ENCODE data around the gene HMCN2.

HMCN2 gene

GRCh38 chr9:130360672-130361071 is 95.1 kb downstream of the HMCN2 start:
- H3K4me3 ChIP-seq: no peak overlapping the region

GRCh38 chr9:130361873-130362362 is 96.4 kb downstream of the HMCN2 start:
- Histone ChIP-seq H3K27me3 (no peaks in the 10 kb centered on the region), H4K20me1 (no peaks in the 10 kb centered on the region), H3K4me1 (peaks cover 30% of the 10 kb centered on the region), H3K4me2 (no peak overlapping the region), H3K9ac (no peak overlapping the region), H3K9me3 (peaks cover 13% of the 10 kb centered on the region), H3K4me3 (no peak overlapping the region), H3K36me3 (no peaks in the 10 kb centered on the region), H3K27ac (no peak overlapping the region)
- no peak for TF ChIP-seq Cebpa-rat (IDR thresholded peaks at IDR 0.05)

More at GRCh38 chr9:130360672-130361071, 95.1 kb downstream of the HMCN2 start:
- H3K4me1 ChIP-seq: peaks cover 35% of the 10 kb centered on the region
- H3K9ac ChIP-seq: no peak overlapping the region
- no peaks in the 10 kb centered on the region for H3K27me3 ChIP-seq
- H3K9me3 ChIP-seq: peaks cover 13% of the 10 kb centered on the region
- H4K20me1 ChIP-seq: no peaks in the 10 kb centered on the region
- H3K4me2 ChIP-seq: no peak overlapping the region
- H3K36me3 ChIP-seq: no peaks in the 10 kb centered on the region
- no peak for TF ChIP-seq Cebpa-rat (IDR thresholded peaks at IDR 0.05)
- no peak overlapping the region for H3K27ac ChIP-seq

GRCh38 chr9:130362691-130363090 is 97.1 kb downstream of the HMCN2 start:
- Histone ChIP-seq H4K20me1 (no peaks in the 10 kb centered on the region), H3K27me3 (no peaks in the 10 kb centered on the region), H3K9ac (no peak overlapping the region), H3K4me2 (no peak overlapping the region), H3K27ac (no peak overlapping the region), H3K36me3 (no peaks in the 10 kb centered on the region), H3K9me3 (peaks cover 13% of the 10 kb centered on the region), H3K4me1 (peaks cover 29% of the 10 kb centered on the region), H3K4me3 (no peak overlapping the region)
- TF ChIP-seq Cebpa-rat (IDR thresholded peaks at IDR 0.05): no peak

GRCh38 chr9:130363755-130364404 is 98.3 kb downstream of the HMCN2 start:
- TF ChIP-seq Cebpa-rat (IDR thresholded peaks at IDR 0.05): no peak
- Histone ChIP-seq H3K27ac (no peak overlapping the region), H3K4me1 (peaks cover 26% of the 10 kb centered on the region), H3K36me3 (no peaks in the 10 kb centered on the region), H4K20me1 (no peaks in the 10 kb centered on the region), H3K27me3 (no peaks in the 10 kb centered on the region), H3K9me3 (peaks cover 20% of the 10 kb centered on the region), H3K4me2 (no peak overlapping the region), H3K4me3 (no peak overlapping the region), H3K9ac (no peak overlapping the region)

- TF ChIP-seq Cebpa-rat (IDR thresholded peaks at IDR 0.05): no peak
- H3K9me3 ChIP-seq: peaks cover 13% of the 10 kb centered on the region
- no peaks in the 10 kb centered on the region for H4K20me1 ChIP-seq
- no peaks in the 10 kb centered on the region for H3K27me3 ChIP-seq
- H3K4me1 ChIP-seq: peaks cover 28% of the 10 kb centered on the region
- no peak overlapping the region for H3K27ac ChIP-seq
- no peak overlapping the region for H3K4me3 ChIP-seq
- no peaks in the 10 kb centered on the region for H3K36me3 ChIP-seq
- no peak overlapping the region for H3K9ac ChIP-seq
- H3K4me2 ChIP-seq: no peak overlapping the region
Measured at GRCh38 chr9:130364619-130365322, 99.2 kb downstream of the HMCN2 start.

GRCh38 chr9:130365323-130365721 is 99.8 kb downstream of the HMCN2 start:
- Histone ChIP-seq H3K4me1 (peaks cover 30% of the 10 kb centered on the region), H3K27ac (no peak overlapping the region), H3K9ac (no peak overlapping the region), H3K27me3 (no peaks in the 10 kb centered on the region), H3K4me2 (no peak overlapping the region), H3K9me3 (peaks cover 10% of the 10 kb centered on the region), H3K36me3 (no peaks in the 10 kb centered on the region), H4K20me1 (no peaks in the 10 kb centered on the region), H3K4me3 (no peak overlapping the region)
- no peak for TF ChIP-seq Cebpa-rat (IDR thresholded peaks at IDR 0.05)

GRCh38 chr9:130366072-130366471 is 100.5 kb downstream of the HMCN2 start:
- Histone ChIP-seq H3K4me2 (no peak overlapping the region), H3K9ac (no peak overlapping the region), H4K20me1 (no peaks in the 10 kb centered on the region), H3K27ac (no peak overlapping the region), H3K36me3 (no peaks in the 10 kb centered on the region), H3K4me1 (peaks cover 30% of the 10 kb centered on the region), H3K27me3 (no peaks in the 10 kb centered on the region), H3K9me3 (peaks cover 10% of the 10 kb centered on the region), H3K4me3 (no peak overlapping the region)
- no peak for TF ChIP-seq Cebpa-rat (IDR thresholded peaks at IDR 0.05)

GRCh38 chr9:130366888-130367550 is 101.5 kb downstream of the HMCN2 start:
- H3K4me1 ChIP-seq: peaks cover 30% of the 10 kb centered on the region
- H3K27me3 ChIP-seq: no peaks in the 10 kb centered on the region
- H3K27ac ChIP-seq: no peak overlapping the region
- no peaks in the 10 kb centered on the region for H4K20me1 ChIP-seq
- H3K9me3 ChIP-seq: peaks cover 10% of the 10 kb centered on the region
- H3K4me3 ChIP-seq: no peak overlapping the region
- H3K4me2 ChIP-seq: no peak overlapping the region
- TF ChIP-seq Cebpa-rat (IDR thresholded peaks at IDR 0.05): no peak
- H3K9ac ChIP-seq: no peak overlapping the region
- H3K36me3 ChIP-seq: no peaks in the 10 kb centered on the region

GRCh38 chr9:130368631-130369103 is 103.1 kb downstream of the HMCN2 start:
- no peak overlapping the region for H3K27ac ChIP-seq

GRCh38 chr9:130370226-130370625 is 104.7 kb downstream of the HMCN2 start:
- TF ChIP-seq Cebpa-rat (IDR thresholded peaks at IDR 0.05): no peak
- H4K20me1 ChIP-seq: no peaks in the 10 kb centered on the region
- no peak overlapping the region for H3K4me2 ChIP-seq
- H3K4me1 ChIP-seq: peaks cover 20% of the 10 kb centered on the region
- H3K9me3 ChIP-seq: peaks cover 10% of the 10 kb centered on the region
- H3K4me3 ChIP-seq: no peak overlapping the region
- H3K27me3 ChIP-seq: no peaks in the 10 kb centered on the region
- no peak overlapping the region for H3K27ac ChIP-seq
- no peaks in the 10 kb centered on the region for H3K36me3 ChIP-seq
- H3K9ac ChIP-seq: no peak overlapping the region

More at GRCh38 chr9:130368631-130369103, 103.1 kb downstream of the HMCN2 start:
- TF ChIP-seq Cebpa-rat (IDR thresholded peaks at IDR 0.05): no peak
- Histone ChIP-seq H3K4me1 (peaks cover 30% of the 10 kb centered on the region), H3K36me3 (no peaks in the 10 kb centered on the region), H4K20me1 (no peaks in the 10 kb centered on the region), H3K9ac (no peak overlapping the region), H3K4me2 (peak overlapping the region; percentile 50), H3K27me3 (no peaks in the 10 kb centered on the region), H3K9me3 (peaks cover 10% of the 10 kb centered on the region), H3K4me3 (no peak overlapping the region; the same call in 1 of the 2 replicates)

All from BLaER1 (cell line).